NCI-H1694 treated with DMSO at 0.1 percent for 48 hours (cell line): ENCODE results near the gene WFDC11.
"Not testable (repeated sequence)": the region's sequence is repeated elsewhere in the genome, so short reads cannot be mapped to it uniquely, and the experiment has no call there.

Experiments
- DNase-seq: peaks from one replicate; lab custom pipeline; 2025; lab: John Stamatoyannopoulos, UW

The WFDC11 gene

GRCh38 chr20:45670139-45670538 is at the start of gene WFDC11:
Gene WFDC11 (minus strand): TSS chr20:45670239. CDS start chr20:45650600, 19,639 bp downstream.
- no peak for DNase-seq

GRCh38 chr20:45716141-45716688 is 46.2 kb upstream of the WFDC11 start:
- not testable (repeated sequence) for DNase-seq

- DNase-seq: no peak
These were observed 35.1 kb upstream of the WFDC11 start, which contains the start of gene WFDC10B for GRCh38 chr20:45704969-45705637. Gene WFDC10B (minus strand): TSS chr20:45705019. CDS start chr20:45685992, 19,027 bp downstream.

GRCh38 chr20:45701873-45702272 is 31.8 kb upstream of the WFDC11 start, which contains the start of gene WFDC13:
Gene WFDC13 (plus strand): TSS chr20:45702038. CDS start chr20:45702124, 86 bp downstream.
- no peak for DNase-seq

GRCh38 chr20:45701104-45701503 is 31.1 kb upstream of the WFDC11 start:
- DNase-seq: no peak

GRCh38 chr20:45695496-45695895 is 25.5 kb upstream of the WFDC11 start:
- no peak for DNase-seq

- not testable (repeated sequence) for DNase-seq
These were observed 23.3 kb upstream of the WFDC11 start for GRCh38 chr20:45693346-45693745.

- DNase-seq: no peak
These were observed 15.9 kb upstream of the WFDC11 start for GRCh38 chr20:45685896-45686295.

GRCh38 chr20:45679650-45680049 is 9.6 kb upstream of the WFDC11 start:
- no peak for DNase-seq

- no peak for DNase-seq
These were observed 2.7 kb upstream of the WFDC11 start for GRCh38 chr20:45672765-45673164.

- DNase-seq: not testable (repeated sequence)
These were observed 13.0 kb downstream of the WFDC11 start for GRCh38 chr20:45657038-45657437.

- not testable (repeated sequence) for DNase-seq
These were observed 18.3 kb downstream of the WFDC11 start for GRCh38 chr20:45651726-45652125.

- DNase-seq: no peak
These were observed 20.7 kb downstream of the WFDC11 start for GRCh38 chr20:45649312-45649863.

- no peak for DNase-seq
These were observed 22.5 kb downstream of the WFDC11 start for GRCh38 chr20:45647441-45648050.

GRCh38 chr20:45646875-45647274 is 23.2 kb downstream of the WFDC11 start:
- DNase-seq: no peak

- not testable (repeated sequence) for DNase-seq
These were observed 24.2 kb downstream of the WFDC11 start for GRCh38 chr20:45645869-45646268.

- not testable (repeated sequence) for DNase-seq
These were observed 29.0 kb downstream of the WFDC11 start for GRCh38 chr20:45641076-45641475.

GRCh38 chr20:45639687-45640086 is 30.4 kb downstream of the WFDC11 start:
- no peak for DNase-seq

GRCh38 chr20:45636513-45636912 is 33.5 kb downstream of the WFDC11 start:
- no peak for DNase-seq

GRCh38 chr20:45631184-45631583 is 38.9 kb downstream of the WFDC11 start, which contains the start of gene WFDC9:
Gene WFDC9 (minus strand): TSS chr20:45631284. CDS start chr20:45610181, 21,103 bp downstream.
- no peak for DNase-seq

- no peak for DNase-seq
These were observed 39.7 kb downstream of the WFDC11 start for GRCh38 chr20:45630371-45630770.

GRCh38 chr20:45629496-45630100 is 40.4 kb downstream of the WFDC11 start, which contains the start of gene WFDC10A:
Gene WFDC10A (plus strand): TSS chr20:45629739. CDS start chr20:45629814, 75 bp downstream.
- peak; percentile 0 for DNase-seq
